Endothelial cell (in vitro differentiated cells): ENCODE measurements around the gene ITPRIPL1. TPM values are rescaled to one million over a fixed set of nuclear protein-coding genes. Genes with fewer than 3 reads are reported as not detected.
A peak's percentile ranks its signal among the peaks of the same experiment; 100 is the strongest.

Experiments
- DNase-seq: peaks from one replicate; pipeline ENCODE4 v3.0.0; 2021; ENCODE audit warnings: low spot score
- H3K27ac Mint-ChIP-seq: one replicate; pipeline ENCODE4 v1.8.0; 2021; ENCODE audit warnings: mixed read lengths, inconsistent platforms; ENCODE audit not compliant: unreplicated experiment
- H3K27me3 Mint-ChIP-seq: one replicate; pipeline ENCODE4 v1.8.0; 2021; ENCODE audit warnings: mild to moderate bottlenecking, moderate library complexity, mixed read lengths, inconsistent platforms; ENCODE audit not compliant: unreplicated experiment
- H3K36me3 Mint-ChIP-seq: one replicate; pipeline ENCODE4 v1.8.0; 2021; ENCODE audit warnings: mild to moderate bottlenecking, low read depth, mixed read lengths, inconsistent platforms; ENCODE audit not compliant: unreplicated experiment
- H3K4me1 Mint-ChIP-seq: one replicate; pipeline ENCODE4 v1.8.0; 2021; ENCODE audit warnings: mild to moderate bottlenecking, mixed read lengths, inconsistent platforms; ENCODE audit not compliant: unreplicated experiment
- H3K4me3 Mint-ChIP-seq: one replicate; pipeline ENCODE4 v1.8.0; 2021; ENCODE audit warnings: mild to moderate bottlenecking, mixed read lengths, inconsistent platforms; ENCODE audit not compliant: unreplicated experiment
- H3K9me3 Mint-ChIP-seq: one replicate; pipeline ENCODE4 v1.8.0; 2021; ENCODE audit warnings: mixed read lengths, inconsistent platforms; ENCODE audit not compliant: unreplicated experiment
- total RNA-seq: library from RNA; stranded (reverse); fragmentation: NEBNext Ultra II Directional; extraction: Animal tissue kit (Norgen Biotek cat#: 25700); gene quantifications from one replicate; pipeline ENCODE4 v1.2.1, GENCODE V29; 2021; ENCODE audit not compliant: unreplicated experiment
- TF ChIP-seq, protein P1 (sequence below): fragments of 200-600 bp; sonication (generic); IDR thresholded peaks from one replicate; pipeline ENCODE4 v1.5.0; 2021; ENCODE audit warnings: antibody characterized with exemption; ENCODE audit not compliant: unreplicated experiment

Gene ITPRIPL1
- total RNA-seq, 1 donor from 2014 or later = 1.8 TPM

GRCh38 chr2:96329456-96329855 lies 4.3 kb downstream of the ITPRIPL1 start:
- Mint-ChIP-seq H3K4me3 (no peak overlapping the region), H3K27me3 (peaks cover 6% of the 10 kb centered on the region), H3K4me1 (peaks cover 11% of the 10 kb centered on the region), H3K27ac (no peak overlapping the region), H3K9me3 (no peaks in the 10 kb centered on the region), H3K36me3 (no peaks in the 10 kb centered on the region)
- no peak for DNase-seq
- TF ChIP-seq, protein P1, sequence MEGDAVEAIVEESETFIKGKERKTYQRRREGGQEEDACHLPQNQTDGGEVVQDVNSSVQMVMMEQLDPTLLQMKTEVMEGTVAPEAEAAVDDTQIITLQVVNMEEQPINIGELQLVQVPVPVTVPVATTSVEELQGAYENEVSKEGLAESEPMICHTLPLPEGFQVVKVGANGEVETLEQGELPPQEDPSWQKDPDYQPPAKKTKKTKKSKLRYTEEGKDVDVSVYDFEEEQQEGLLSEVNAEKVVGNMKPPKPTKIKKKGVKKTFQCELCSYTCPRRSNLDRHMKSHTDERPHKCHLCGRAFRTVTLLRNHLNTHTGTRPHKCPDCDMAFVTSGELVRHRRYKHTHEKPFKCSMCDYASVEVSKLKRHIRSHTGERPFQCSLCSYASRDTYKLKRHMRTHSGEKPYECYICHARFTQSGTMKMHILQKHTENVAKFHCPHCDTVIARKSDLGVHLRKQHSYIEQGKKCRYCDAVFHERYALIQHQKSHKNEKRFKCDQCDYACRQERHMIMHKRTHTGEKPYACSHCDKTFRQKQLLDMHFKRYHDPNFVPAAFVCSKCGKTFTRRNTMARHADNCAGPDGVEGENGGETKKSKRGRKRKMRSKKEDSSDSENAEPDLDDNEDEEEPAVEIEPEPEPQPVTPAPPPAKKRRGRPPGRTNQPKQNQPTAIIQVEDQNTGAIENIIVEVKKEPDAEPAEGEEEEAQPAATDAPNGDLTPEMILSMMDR = no peak

GRCh38 chr2:96329874-96330273 lies 4.8 kb downstream of the ITPRIPL1 start:
- H3K4me3 Mint-ChIP-seq = no peak overlapping the region
- H3K36me3 Mint-ChIP-seq = no peaks in the 10 kb centered on the region
- peaks cover 6% of the 10 kb centered on the region for H3K27me3 Mint-ChIP-seq
- no peaks in the 10 kb centered on the region for H3K9me3 Mint-ChIP-seq
- TF ChIP-seq, protein P1 = no peak
- no peak for DNase-seq
- no peak overlapping the region for H3K27ac Mint-ChIP-seq
- H3K4me1 Mint-ChIP-seq = peaks cover 11% of the 10 kb centered on the region

GRCh38 chr2:96330407-96330806 lies 5.3 kb downstream of the ITPRIPL1 start:
- Mint-ChIP-seq H3K9me3 (no peaks in the 10 kb centered on the region), H3K27ac (no peak overlapping the region), H3K4me3 (no peak overlapping the region), H3K4me1 (peaks cover 11% of the 10 kb centered on the region), H3K27me3 (peaks cover 6% of the 10 kb centered on the region), H3K36me3 (no peaks in the 10 kb centered on the region)
- TF ChIP-seq, protein P1 = no peak
- no peak for DNase-seq

GRCh38 chr2:96333708-96334107 lies 8.6 kb downstream of the ITPRIPL1 start:
- Mint-ChIP-seq H3K27ac (peak overlapping the region; percentile 17), H3K27me3 (peaks cover 2% of the 10 kb centered on the region), H3K9me3 (no peaks in the 10 kb centered on the region), H3K4me1 (peaks cover 19% of the 10 kb centered on the region), H3K4me3 (peak overlapping the region; percentile 58), H3K36me3 (no peaks in the 10 kb centered on the region)
- DNase-seq = no peak
- TF ChIP-seq, protein P1 = no peak

DNA sequence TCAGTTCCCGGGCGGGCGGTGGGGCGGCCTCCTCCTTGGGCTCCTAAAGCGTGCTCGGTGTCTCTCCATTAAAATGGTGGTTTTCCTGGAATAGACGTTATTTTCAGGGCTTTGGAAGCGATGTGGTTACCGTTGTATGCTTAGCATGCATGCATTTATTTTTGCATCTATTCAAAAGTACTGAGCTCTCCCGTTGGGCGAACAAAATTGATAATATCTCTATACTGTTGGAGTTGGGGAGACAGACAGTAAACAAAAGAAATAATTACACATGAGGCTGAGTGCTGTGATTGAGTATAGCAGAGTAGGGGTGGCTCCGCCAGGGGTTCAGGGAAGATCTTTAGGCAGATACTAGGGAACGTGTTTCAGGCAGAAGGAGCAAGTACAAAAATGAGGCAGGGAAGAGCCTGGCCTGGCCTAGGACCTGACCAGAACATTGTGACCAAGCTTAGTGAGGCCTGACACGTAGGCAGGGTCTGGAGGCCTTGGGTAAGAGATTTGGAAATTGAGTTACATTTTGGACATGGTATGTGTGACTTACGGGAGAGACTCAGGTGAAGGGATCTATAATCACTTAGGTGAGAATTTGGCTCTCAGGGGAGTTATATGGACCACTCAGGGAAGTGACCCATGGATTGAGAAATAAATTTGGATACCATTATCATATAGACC lies 11.1 kb downstream of the ITPRIPL1 start:
- Mint-ChIP-seq H3K4me1 (peaks cover 19% of the 10 kb centered on the region), H3K27ac (peak overlapping the region; percentile 10), H3K4me3 (peak overlapping the region; percentile 88), H3K36me3 (no peaks in the 10 kb centered on the region), H3K9me3 (no peaks in the 10 kb centered on the region), H3K27me3 (no peaks in the 10 kb centered on the region)
- TF ChIP-seq, protein P1 = no peak
- no peak for DNase-seq
